GM18861 (cell line): Measurements from ENCODE around the gene KDELR3.

Source experiments
- ATAC-seq: cut with Tn5 transposase; IDR thresholded peaks from one replicate; pipeline ENCODE4 v1.9.1; 2021; ENCODE audit not compliant: unreplicated experiment

KDELR3 gene

DNA sequence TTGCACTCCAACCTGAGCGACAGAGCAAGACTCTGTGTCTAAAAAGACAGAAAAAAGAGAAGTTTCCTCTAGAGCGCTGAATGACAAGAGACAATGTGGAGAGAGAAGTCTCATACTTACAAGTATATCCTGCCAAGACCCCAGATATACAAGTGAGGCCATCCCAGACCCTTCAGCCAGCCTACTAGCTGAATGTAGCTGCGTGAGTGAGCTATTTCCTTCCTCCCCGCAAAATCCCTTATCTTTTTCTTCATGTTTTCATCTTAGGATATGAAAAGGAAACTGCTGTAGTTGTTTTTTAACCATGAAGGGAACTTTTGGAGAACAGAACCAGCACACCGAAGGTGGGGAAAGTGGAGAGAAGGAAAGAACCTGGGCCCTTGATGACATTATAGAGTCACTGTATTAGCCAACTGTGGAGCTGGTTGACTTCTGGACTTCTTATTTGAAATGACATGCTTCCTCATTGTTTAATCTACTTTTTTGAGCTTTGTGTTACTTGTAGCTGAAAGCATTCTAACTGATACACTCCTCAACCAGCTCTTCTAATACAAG is 42.6 kb downstream of the KDELR3 start:
- ATAC-seq = no peak

DNA sequence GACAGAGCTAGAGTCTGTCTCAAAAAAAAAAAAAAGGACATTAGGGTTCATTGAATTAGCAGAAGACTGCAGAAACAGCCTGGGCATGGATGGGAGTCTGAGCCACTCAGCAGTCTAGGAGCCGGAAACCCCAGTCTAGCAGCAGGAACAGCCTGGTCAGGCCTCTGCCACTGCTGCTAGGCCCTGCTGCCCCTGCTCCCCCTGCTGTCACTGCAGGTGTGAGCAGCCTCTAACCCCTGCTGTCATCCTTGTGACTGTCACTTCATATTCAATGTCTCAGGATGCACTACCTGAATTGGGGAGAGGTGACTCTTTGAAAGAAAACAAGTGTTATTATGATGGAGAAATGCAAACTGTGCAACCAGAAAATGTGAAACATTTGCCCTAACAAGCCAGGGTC is 45.2 kb downstream of the KDELR3 start:
- no peak for ATAC-seq

DNA sequence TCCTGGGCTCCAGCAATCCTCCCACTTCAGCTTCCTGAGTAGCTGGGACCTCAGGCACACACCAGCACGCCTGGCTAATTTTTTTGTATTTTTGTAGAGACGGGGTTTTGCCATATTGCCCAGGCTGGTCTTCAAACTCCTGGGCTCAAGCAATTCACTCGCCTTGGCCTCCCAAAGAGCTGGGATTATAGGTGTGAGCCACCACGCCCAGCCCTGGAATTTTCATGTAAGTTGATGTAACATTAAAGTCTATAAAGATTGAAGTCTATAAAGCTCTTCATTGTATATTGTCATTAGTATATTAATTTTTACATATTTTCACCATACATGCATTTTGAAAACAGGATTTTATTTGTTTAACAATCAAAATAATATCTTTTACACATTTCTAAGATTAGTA is 50.7 kb downstream of the KDELR3 start:
- no peak for ATAC-seq

DNA sequence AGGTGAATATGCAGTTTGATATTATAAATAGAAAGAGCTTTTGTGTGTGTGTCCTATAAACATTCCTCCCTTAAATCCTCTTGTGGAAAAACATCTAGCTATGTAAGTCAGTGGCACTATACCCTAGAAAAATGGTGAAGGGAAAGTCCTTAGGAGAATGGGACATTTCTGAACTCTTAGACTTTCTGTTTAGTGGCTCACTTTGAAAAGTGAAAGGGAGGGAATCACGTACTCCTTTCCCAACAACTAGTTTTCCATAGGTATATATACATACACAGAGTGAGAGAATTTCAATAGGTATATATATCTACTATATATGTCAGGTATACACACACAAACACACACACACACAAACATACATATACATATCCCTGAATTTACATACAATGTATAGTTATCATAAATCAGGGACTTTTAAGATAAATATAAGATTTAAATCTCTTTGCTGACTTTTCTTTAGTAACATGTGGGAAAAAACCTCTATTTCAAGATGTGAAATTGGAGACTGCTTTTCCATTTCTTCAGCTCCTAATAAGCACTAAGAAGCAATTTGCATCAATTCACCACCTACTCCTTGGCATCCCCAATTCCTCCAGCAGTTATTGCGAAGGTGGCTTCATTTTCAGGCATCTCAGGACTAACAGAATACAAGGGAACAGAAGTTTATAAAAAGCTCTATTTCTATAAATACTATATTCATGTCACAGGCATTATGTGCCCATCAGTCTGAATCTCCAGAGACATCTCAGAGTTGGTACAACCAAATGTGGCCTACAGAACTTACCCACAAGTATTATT is 51.8 kb downstream of the KDELR3 start:
- ATAC-seq = no peak

DNA sequence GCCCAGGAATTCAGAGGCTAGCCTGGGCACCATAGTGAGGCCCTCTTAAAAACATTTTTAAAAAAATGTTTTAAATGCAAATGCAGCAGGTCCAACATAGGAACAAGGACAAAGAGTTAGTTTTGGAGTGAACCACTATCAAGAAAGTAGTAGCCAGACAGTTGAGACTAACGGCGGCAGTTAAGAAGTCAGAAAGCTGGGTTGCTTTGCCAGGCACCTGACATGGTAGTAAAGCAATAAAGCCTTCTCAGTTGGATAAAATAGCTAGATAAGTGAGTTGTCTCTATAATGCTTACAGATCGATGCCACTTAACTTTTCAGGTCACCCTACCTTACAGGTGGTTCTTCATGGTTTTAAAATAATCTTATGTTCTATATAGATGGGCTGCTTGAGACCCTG is 55.1 kb downstream of the KDELR3 start:
- no peak for ATAC-seq

DNA sequence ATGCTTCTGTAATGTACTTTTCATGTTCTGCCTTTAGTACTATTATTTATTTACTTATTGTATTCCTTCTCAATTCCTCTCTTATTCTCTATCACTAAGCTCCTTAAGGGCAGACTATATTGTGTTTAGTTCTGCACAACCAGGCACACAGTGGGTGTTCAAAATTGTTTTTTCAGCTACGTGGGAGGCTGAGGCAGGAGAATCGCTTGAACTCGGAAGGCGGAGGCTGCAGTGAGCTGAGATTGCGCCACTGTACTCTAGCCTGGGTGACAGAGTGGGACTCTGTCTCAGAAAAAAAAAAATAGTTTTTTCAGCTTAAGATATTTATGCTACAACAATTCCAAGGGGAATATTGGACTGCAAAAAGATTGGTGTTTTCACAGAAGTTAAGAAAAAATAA is 55.6 kb downstream of the KDELR3 start:
- ATAC-seq = no peak

DNA sequence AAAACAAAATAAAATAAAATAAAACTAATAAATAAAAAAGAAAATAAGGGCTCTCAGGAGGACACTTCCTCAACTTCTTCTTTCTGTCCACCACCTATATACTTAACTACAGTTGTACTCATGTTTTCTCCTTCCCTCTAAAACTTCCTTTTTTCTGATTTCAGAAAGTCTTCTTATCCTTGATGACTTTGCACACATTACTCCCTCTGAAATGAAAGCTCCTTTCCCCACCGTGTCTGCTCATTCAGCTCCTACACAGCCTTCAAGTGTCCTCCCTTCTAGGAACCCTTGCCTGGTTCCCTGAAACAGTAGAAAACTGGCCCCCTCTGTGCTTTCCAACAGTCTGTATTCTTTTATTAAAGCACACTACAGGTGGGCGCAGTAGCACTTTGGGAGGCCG is 56.5 kb downstream of the KDELR3 start:
- ATAC-seq = no peak

DNA sequence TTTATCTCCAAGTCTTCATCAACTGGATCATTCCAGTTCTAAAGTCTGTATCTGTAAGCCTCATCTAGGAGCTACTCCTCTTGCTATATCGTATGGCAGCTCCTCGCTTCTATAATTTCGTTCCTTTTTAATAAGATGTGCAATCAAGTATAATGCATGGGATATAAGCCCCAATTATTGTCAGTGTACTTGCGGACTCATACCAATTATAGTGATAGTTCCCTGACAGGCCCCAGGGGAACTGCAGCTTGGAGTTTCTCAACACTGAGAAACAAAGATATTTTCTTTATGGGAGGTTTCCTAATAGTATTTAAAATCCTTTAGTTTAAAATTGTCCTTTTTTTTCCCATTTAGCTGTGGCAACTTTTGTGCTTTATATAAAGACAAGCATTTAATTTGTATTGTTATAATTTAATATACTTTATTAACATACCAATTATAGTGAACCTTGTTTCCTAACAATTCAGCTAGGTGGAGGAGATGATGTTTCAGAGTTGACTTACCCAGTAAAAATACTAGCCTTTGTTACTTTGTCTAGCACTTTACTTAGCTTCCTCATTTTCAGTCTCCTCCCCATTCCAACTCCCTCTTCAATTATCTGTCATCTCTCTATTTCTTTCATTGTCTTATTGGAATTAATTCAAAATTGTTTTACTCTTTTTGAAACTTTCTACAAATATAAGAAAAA is 63.5 kb downstream of the KDELR3 start:
- ATAC-seq = no peak
